KMS-11 (cell line): ENCODE data around the gene SPON1.
"Not testable (repeated sequence)": the region's sequence is repeated elsewhere in the genome, so short reads cannot be mapped to it uniquely, and the experiment has no call there.

Experiments used
- H2AFZ ChIP-seq: fragments of 200-600 bp; sonication (generic); 2 replicates; pipeline ENCODE4 v1.6.1; 2016; ENCODE audit warnings: antibody characterized with exemption, mixed run types, low read depth
- H3K27ac ChIP-seq: fragments of 200-600 bp; sonication (generic); 2 replicates; pipeline ENCODE4 v1.6.1; 2016; ENCODE audit warnings: mild to moderate bottlenecking, mixed run types
- H3K27me3 ChIP-seq: fragments of 200-600 bp; sonication (generic); 2 replicates; pipeline ENCODE4 v1.6.1; 2017; ENCODE audit warnings: mild to moderate bottlenecking, low read depth, mixed run types, moderate library complexity; ENCODE audit not compliant: insufficient read depth
- H3K36me3 ChIP-seq: fragments of 200-600 bp; sonication (generic); 2 replicates; pipeline ENCODE4 v1.6.1; 2017; ENCODE audit warnings: mild to moderate bottlenecking, mixed run types; ENCODE audit not compliant: insufficient read depth
- H3K4me1 ChIP-seq: fragments of 200-600 bp; sonication (generic); 2 replicates; pipeline ENCODE4 v1.6.1; 2016; ENCODE audit warnings: mild to moderate bottlenecking, low read depth, mixed run types; ENCODE audit not compliant: poor library complexity, severe bottlenecking
- H3K4me2 ChIP-seq: fragments of 200-600 bp; sonication (generic); 2 replicates; pipeline ENCODE4 v1.7.0; 2016; ENCODE audit warnings: mild to moderate bottlenecking, mixed run types
- H3K4me3 ChIP-seq: fragments of 200-600 bp; sonication (generic); IDR thresholded peaks from 2 replicates; pipeline ENCODE4 v1.6.1; 2017; ENCODE audit warnings: low read depth, low read length, mixed read lengths; ENCODE audit not compliant: insufficient read depth
- H3K79me2 ChIP-seq: fragments of 200-600 bp; sonication (generic); 2 replicates; pipeline ENCODE4 v1.6.1; 2016; ENCODE audit warnings: low read depth, mixed run types; ENCODE audit not compliant: insufficient read depth
- H3K9ac ChIP-seq: fragments of 200-600 bp; sonication (generic); 2 replicates; pipeline ENCODE4 v1.6.1; 2016; ENCODE audit warnings: mild to moderate bottlenecking, mixed run types
- H4K20me1 ChIP-seq: fragments of 200-600 bp; sonication (generic); 2 replicates; pipeline ENCODE4 v1.6.1; 2016; ENCODE audit warnings: mild to moderate bottlenecking, mixed run types; ENCODE audit not compliant: insufficient read depth
- CTCF ChIP-seq: fragments of 200-600 bp; sonication (generic); conservative IDR thresholded peaks from 2 replicates; pipeline ENCODE4 v1.6.1; 2017; ENCODE audit warnings: low read depth, mild to moderate bottlenecking, antibody characterized with exemption, low read length, moderate library complexity, mixed read lengths

Gene SPON1

GRCh38 chr11:14079797-14080196 is 117.3 kb downstream of the SPON1 start:
- H3K27me3 ChIP-seq = no peaks in the 10 kb centered on the region
- H3K4me3 ChIP-seq = no peak overlapping the region
- TF ChIP-seq CTCF = no peak
- H3K27ac ChIP-seq = no peak overlapping the region
- H3K36me3 ChIP-seq = no peaks in the 10 kb centered on the region
- H3K79me2 ChIP-seq = no peaks in the 10 kb centered on the region
- H3K4me1 ChIP-seq = no peaks in the 10 kb centered on the region
- no peaks in the 10 kb centered on the region for H4K20me1 ChIP-seq
- no peak overlapping the region for H2AFZ ChIP-seq
- no peak overlapping the region for H3K9ac ChIP-seq
- no peak overlapping the region for H3K4me2 ChIP-seq

GRCh38 chr11:14081581-14082231 is 119.2 kb downstream of the SPON1 start:
- Histone ChIP-seq H3K27ac (no peak overlapping the region), H3K27me3 (no peaks in the 10 kb centered on the region), H4K20me1 (no peaks in the 10 kb centered on the region), H3K79me2 (no peaks in the 10 kb centered on the region), H3K4me3 (no peak overlapping the region), H3K4me2 (no peak overlapping the region), H3K36me3 (no peaks in the 10 kb centered on the region), H3K9ac (no peak overlapping the region), H3K4me1 (no peaks in the 10 kb centered on the region), H2AFZ (no peak overlapping the region)
- TF ChIP-seq CTCF = no peak

- Histone ChIP-seq H2AFZ (no peak overlapping the region), H3K4me1 (no peaks in the 10 kb centered on the region), H3K4me3 (no peak overlapping the region), H3K27ac (no peak overlapping the region), H3K27me3 (no peaks in the 10 kb centered on the region), H3K4me2 (no peak overlapping the region), H4K20me1 (no peaks in the 10 kb centered on the region), H3K79me2 (no peaks in the 10 kb centered on the region), H3K9ac (no peak overlapping the region), H3K36me3 (no peaks in the 10 kb centered on the region)
- TF ChIP-seq CTCF = no peak
These were observed 119.8 kb downstream of the SPON1 start for GRCh38 chr11:14082338-14082737.

GRCh38 chr11:14088861-14089260 is 126.3 kb downstream of the SPON1 start:
- not testable (repeated sequence) for H3K4me3 ChIP-seq

GRCh38 chr11:14089690-14090462 is 127.4 kb downstream of the SPON1 start:
- H3K4me2 ChIP-seq = no peak overlapping the region
- no peak overlapping the region for H3K9ac ChIP-seq
- H3K27me3 ChIP-seq = no peaks in the 10 kb centered on the region
- no peaks in the 10 kb centered on the region for H3K4me1 ChIP-seq
- no peak overlapping the region for H3K27ac ChIP-seq
- H4K20me1 ChIP-seq = no peaks in the 10 kb centered on the region
- no peak for TF ChIP-seq CTCF
- H3K79me2 ChIP-seq = no peaks in the 10 kb centered on the region
- H3K36me3 ChIP-seq = no peaks in the 10 kb centered on the region
- no peak overlapping the region for H2AFZ ChIP-seq
- no peak overlapping the region for H3K4me3 ChIP-seq

More at GRCh38 chr11:14088861-14089260, 126.3 kb downstream of the SPON1 start:
- not testable (repeated sequence) for H3K4me1 ChIP-seq, H3K79me2 ChIP-seq, H3K27me3 ChIP-seq, H3K36me3 ChIP-seq, H3K9ac ChIP-seq, H4K20me1 ChIP-seq, H3K27ac ChIP-seq, H2AFZ ChIP-seq, H3K4me2 ChIP-seq

GRCh38 chr11:14090631-14091030 is 128.1 kb downstream of the SPON1 start:
- H3K4me1 ChIP-seq, H3K9ac ChIP-seq, H3K27me3 ChIP-seq, H3K4me3 ChIP-seq, H3K79me2 ChIP-seq, H4K20me1 ChIP-seq, H2AFZ ChIP-seq, H3K4me2 ChIP-seq, H3K36me3 ChIP-seq, H3K27ac ChIP-seq: not testable (repeated sequence)
